Heart left ventricle (tissue), 16 donors: ENCODE results near the gene SYAP1. TPM values are rescaled to one million over a fixed set of nuclear protein-coding genes. Genes with fewer than 3 reads are reported as not detected.
"Not testable (repeated sequence)": the region's sequence is repeated elsewhere in the genome, so short reads cannot be mapped to it uniquely, and the experiment has no call there.

Experiments
- ATAC-seq, 4 donors: fragments of 200-7000 bp; cut with Tn5 transposase; one replicate each; pipeline ENCODE4 v1.9.1; 2020 to 2022; ENCODE audit warnings: moderate library complexity in 4 of 4, mild to moderate bottlenecking in 3 of 4, moderate number of reproducible peaks in 1 of 4
- DNase-seq, 5 donors: peaks; one replicate each; pipeline ENCODE4 v3.0.0-alpha.2; 2020
- H3K27ac ChIP-seq, 12 donors: fragments of 200-600 bp; sonication (generic) in 4 of 12; one replicate each; pipeline versions ENCODE4 v1.5.0 to v1.8.0; 2016 to 2022; ENCODE audit warnings: mild to moderate bottlenecking in 2 of 12
- H3K27me3 ChIP-seq, 9 donors: fragments of 200-600 bp; sonication (generic) in 2 of 9; one replicate each; pipeline versions ENCODE4 v1.5.1 to v1.8.0; 2016 to 2022; ENCODE audit warnings: mild to moderate bottlenecking in 3 of 9
- H3K36me3 ChIP-seq, 9 donors: fragments of 200-600 bp; sonication (generic) in 2 of 9; one replicate each; pipeline versions ENCODE4 v1.5.0 to v1.8.0; 2018 to 2022; ENCODE audit warnings: mild to moderate bottlenecking in 2 of 9
- H3K4me1 ChIP-seq, 12 donors: fragments of 200-600 bp; sonication (generic) in 4 of 12; one replicate each; pipeline versions ENCODE4 v1.5.0 to v1.8.0; 2016 to 2022; ENCODE audit warnings: mild to moderate bottlenecking in 3 of 12
- H3K4me3 ChIP-seq, 12 donors: fragments of 200-600 bp; sonication (generic) in 4 of 12; one replicate each; pipeline versions ENCODE4 v1.5.0 to v1.8.0; 2017 to 2022; ENCODE audit warnings: mild to moderate bottlenecking in 9 of 12, moderate library complexity in 4 of 12
- H3K9me3 ChIP-seq, 12 donors: fragments of 200-600 bp; sonication (generic) in 4 of 12; one replicate each; pipeline versions ENCODE4 v1.5.0 to v1.8.0; 2016 to 2022; ENCODE audit warnings: mild to moderate bottlenecking in 1 of 12
- POLR2A ChIP-seq, 2 donors: fragments of 450-650 bp; IDR thresholded peaks; one replicate each; pipeline ENCODE4 v1.6.1; 2017; ENCODE audit warnings: antibody characterized with exemption in 2 of 2, mild to moderate bottlenecking in 2 of 2, moderate library complexity in 2 of 2
- WGBS, 4 donors: extraction: QIAGEN DNeasy Blood & Tissue Kit in 2 of 4; methylation state at CpG; one replicate each; pipeline versions ENCODE4 v1.1.5 to v1.1.7; 2013 to 2018; 5-methylcytosine and 5-hydroxymethylcytosine counted together
- intact Hi-C, 10 donors: fragments of 100-400 bp; cut with DNase I; formaldehyde crosslinking; loops; one replicate each; pipeline versions ENCODE4 v1.11.1 to v1.14.2; 2022
- polyA plus RNA-seq, 2 donors: library from polyadenylated mRNA; stranded (reverse); fragments of 200-250 nt; gene quantifications; one replicate each; pipeline ENCODE4 v1.2.3, GENCODE V29; 2013
- total RNA-seq, 9 donors: library from RNA; depleted of rRNA in 2 of 9; stranded (reverse); fragments of >200 nt in 2 of 9; fragmentation: NEBNext Ultra II Directional in 3 of 9; extraction: Animal tissue kit (Norgen Biotek cat#: 25700) in 3 of 9; gene quantifications; one replicate each; pipeline versions ENCODE4 v1.1.0 to v1.2.4, GENCODE V29; 2016 to 2023
- TF ChIP-seq, protein P1 (sequence below), 12 donors: fragments of 200-600 bp; sonication (generic) in 4 of 12; IDR thresholded peaks; one replicate each; pipeline versions ENCODE4 v1.5.0 to v1.8.0; 2018 to 2022; ENCODE audit warnings: antibody characterized with exemption in 12 of 12, mild to moderate bottlenecking in 5 of 12
- donor health status: ischemic (EF 13 %, LVEDD 7.1; RV severe dilation, severe dysfunction).
- donor health status: healthy with polysubstance abuse.
- donor health status: DM: no; HTN: yes; CAD: no.
- donor health status: DM: no; HTN: no; CAD: no.
- donor health status: ischemic (EF 25% LVEDD 6.9; RV normal size, moderate dysfunction).
- donor health status: ischemic (EF 25% LVEDD 5.7; RV mildly dilated, moderate dysfunction).
- donor health status: healthy.
- donor health status: DM: yes; HTN: yes; CAD: no.
- donor health status: ischemic (EF 35%, LVEDD 5.7; RV mildly dilated, moderate dysfunction).
- donor health status: nonischemic (EF 11% LVEDD 7.7; RV severe dilation, severe dysfunction).
- donor health status: DM: yes; HTN: yes; CAD: no.
- donor health status: PGD.
- donor health status: ischemic (EF 29% LVEDD 5.4; RV normal size, mild dysfunction).
- donor health status: nonischemic (EF 23%, LVEDD 6.1; RV moderate dilation, normal function).

The SYAP1 gene
- total and polyA plus RNA-seq, 11 donors, result 10.1 to 23.4 (median 17.1) TPM

DNA sequence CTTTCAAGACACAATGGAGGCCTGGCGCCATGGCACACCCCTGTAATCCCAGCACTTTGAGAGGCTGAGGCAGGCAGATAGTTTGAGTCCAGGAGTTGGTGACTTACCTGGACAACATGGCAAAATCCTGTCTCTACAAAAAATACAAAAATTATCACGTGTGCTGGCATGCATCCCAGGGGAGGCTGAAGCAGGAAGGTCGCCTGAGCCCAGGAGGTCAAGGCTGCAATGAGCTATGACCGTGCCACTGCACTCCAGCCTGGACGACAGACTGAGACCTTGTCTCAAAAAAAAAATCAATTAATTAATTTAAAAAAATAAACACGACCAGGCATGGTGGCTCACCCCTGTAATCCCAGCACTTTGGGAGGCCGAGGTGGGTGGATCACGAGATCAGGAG, 4.9 kb upstream of the SYAP1 start:
- DNase-seq (no peak), ATAC-seq (no peak)
- H3K4me3 ChIP-seq, result no peak overlapping the region
- peaks cover 0 to 16% (median 0%) of the 10 kb centered on the region in 12 donors for H3K4me1 ChIP-seq
- no peak for TF ChIP-seq POLR2A (IDR thresholded peaks at IDR 0.05)
- TF ChIP-seq, protein P1, sequence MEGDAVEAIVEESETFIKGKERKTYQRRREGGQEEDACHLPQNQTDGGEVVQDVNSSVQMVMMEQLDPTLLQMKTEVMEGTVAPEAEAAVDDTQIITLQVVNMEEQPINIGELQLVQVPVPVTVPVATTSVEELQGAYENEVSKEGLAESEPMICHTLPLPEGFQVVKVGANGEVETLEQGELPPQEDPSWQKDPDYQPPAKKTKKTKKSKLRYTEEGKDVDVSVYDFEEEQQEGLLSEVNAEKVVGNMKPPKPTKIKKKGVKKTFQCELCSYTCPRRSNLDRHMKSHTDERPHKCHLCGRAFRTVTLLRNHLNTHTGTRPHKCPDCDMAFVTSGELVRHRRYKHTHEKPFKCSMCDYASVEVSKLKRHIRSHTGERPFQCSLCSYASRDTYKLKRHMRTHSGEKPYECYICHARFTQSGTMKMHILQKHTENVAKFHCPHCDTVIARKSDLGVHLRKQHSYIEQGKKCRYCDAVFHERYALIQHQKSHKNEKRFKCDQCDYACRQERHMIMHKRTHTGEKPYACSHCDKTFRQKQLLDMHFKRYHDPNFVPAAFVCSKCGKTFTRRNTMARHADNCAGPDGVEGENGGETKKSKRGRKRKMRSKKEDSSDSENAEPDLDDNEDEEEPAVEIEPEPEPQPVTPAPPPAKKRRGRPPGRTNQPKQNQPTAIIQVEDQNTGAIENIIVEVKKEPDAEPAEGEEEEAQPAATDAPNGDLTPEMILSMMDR (IDR thresholded peaks at IDR 0.05), result no peak
- peaks cover 0 to 32% (median 0%) of the 10 kb centered on the region in 9 donors for H3K27me3 ChIP-seq
- H3K9me3 ChIP-seq, result no peaks in the 10 kb centered on the region
- 81 to 92% (median 86%) methylated on average over 8 of the region's 8 CpGs for WGBS, 4 donors
- intact Hi-C loops, result no loop called here
- H3K27ac ChIP-seq, result no peak overlapping the region
- H3K36me3 ChIP-seq, result no peaks in the 10 kb centered on the region

DNA sequence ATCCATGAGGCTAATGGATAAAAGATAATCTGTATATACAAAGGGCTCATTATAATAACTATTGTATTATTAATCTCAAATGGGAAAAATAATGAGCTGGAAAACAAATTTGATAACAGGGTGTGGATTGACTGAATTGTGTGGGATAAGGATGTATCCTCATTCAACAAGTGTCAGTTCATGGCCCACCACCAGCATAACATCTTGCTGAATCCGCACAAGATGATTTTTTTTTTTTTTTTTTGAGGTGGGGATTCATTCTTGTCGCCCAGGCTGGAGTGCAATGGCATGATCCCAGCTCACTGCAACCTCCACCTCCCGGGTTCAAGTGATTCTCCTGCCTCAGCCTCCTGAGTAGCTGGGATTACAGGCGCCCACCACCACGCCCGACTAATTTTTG, 3.8 kb upstream of the SYAP1 start:
- Histone ChIP-seq H3K4me1 (peaks cover 0 to 24% (median 4%) of the 10 kb centered on the region in 12 donors), H3K27me3 (peaks cover 0 to 28% (median 0%) of the 10 kb centered on the region in 9 donors)
- ATAC-seq, H3K36me3 ChIP-seq, H3K9me3 ChIP-seq, H3K27ac ChIP-seq, DNase-seq, H3K4me3 ChIP-seq: not testable (repeated sequence)
- intact Hi-C loops, result loop anchor here in 1 of 10 donors (5.0 kb wide), 1 partner anchor 72 kb away; the partner anchor contains the start of gene TXLNG
- 81 to 95% (median 89%) methylated on average over 2 to 6 of the region's 6 CpGs for WGBS, 4 donors

- intact Hi-C loops, result loop anchor here in 1 of 10 donors (5.0 kb wide), 1 partner anchor 71 kb away; the partner anchor contains the start of gene TXLNG
- H3K9me3 ChIP-seq, DNase-seq, ATAC-seq, H3K27ac ChIP-seq, H3K4me3 ChIP-seq, H3K36me3 ChIP-seq: not testable (repeated sequence)
- Histone ChIP-seq H3K4me1 (peaks cover 0 to 28% (median 10%) of the 10 kb centered on the region in 12 donors), H3K27me3 (peaks cover 0 to 23% (median 0%) of the 10 kb centered on the region in 9 donors)
- WGBS, 4 donors, result 77 to 87% (median 86%) methylated on average over 6 of the region's 6 CpGs
Measured at GRCh38 chrX:16716451-16716850, 3.0 kb upstream of the SYAP1 start.

DNA sequence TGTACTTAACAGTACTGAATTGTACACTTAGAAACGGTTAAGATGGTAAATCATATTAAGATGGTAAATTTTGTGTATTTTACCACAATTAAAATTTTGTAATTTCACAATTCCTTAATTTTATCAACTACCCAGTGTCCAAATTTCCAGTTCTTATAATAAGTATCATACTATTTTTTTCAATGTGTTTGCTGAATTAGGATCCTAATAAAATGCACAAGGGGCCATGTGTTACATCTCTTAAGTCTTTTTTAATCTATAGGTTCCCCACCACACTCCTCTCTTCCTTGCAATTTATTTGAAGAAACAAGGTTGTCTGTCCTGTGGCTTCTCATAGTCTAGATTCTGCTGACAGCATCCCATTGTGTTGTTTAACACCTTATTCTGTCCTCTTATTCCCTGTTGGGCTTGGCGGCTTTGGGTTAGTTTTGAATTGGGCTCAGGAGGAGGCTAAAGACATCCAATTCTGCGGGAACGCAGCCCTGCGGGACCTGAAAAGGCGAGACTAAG, 533 bp upstream of the SYAP1 start:
- ATAC-seq, result no peak
- Histone ChIP-seq H3K4me1 (peaks cover 0 to 28% (median 9%) of the 10 kb centered on the region in 12 donors), H3K27ac (peak overlapping the region; percentile 83 to 97 (median 94)), H3K4me3 (peak overlapping the region; percentile 57 to 94 (median 78)), H3K36me3 (no peaks in the 10 kb centered on the region), H3K9me3 (no peaks in the 10 kb centered on the region), H3K27me3 (peaks cover 0 to 10% (median 0%) of the 10 kb centered on the region in 9 donors)
- no peak for TF ChIP-seq POLR2A (IDR thresholded peaks at IDR 0.05)
- TF ChIP-seq, protein P1 (IDR thresholded peaks at IDR 0.05), result no peak
- no peak for DNase-seq
- intact Hi-C loops, result loop anchor here in 2 of 10 donors (2.0 to 5.0 kb wide), 3 partner anchors 68 to 152 kb away; partner anchors contain the start of genes TXLNG (in 2 of the 2) and RBBP7 (in 1 of the 2)
- WGBS, 4 donors, result 12 to 17% (median 16%) methylated on average over 6 of the region's 6 CpGs

- TF ChIP-seq, protein P1 (IDR thresholded peaks at IDR 0.05), result no peak
- TF ChIP-seq POLR2A (IDR thresholded peaks at IDR 0.05), result no peak
- Histone ChIP-seq H3K4me1 (peaks cover 0 to 33% (median 9%) of the 10 kb centered on the region in 12 donors), H3K4me3 (no peak overlapping the region), H3K36me3 (no peaks in the 10 kb centered on the region), H3K27ac (no peak overlapping the region), H3K27me3 (no peaks in the 10 kb centered on the region), H3K9me3 (no peaks in the 10 kb centered on the region)
- no peak for ATAC-seq
- DNase-seq, result no peak
- intact Hi-C loops, result loop anchor here in 1 of 10 donors (10.0 kb wide), 1 partner anchor 62 kb away; the partner anchor contains the start of gene TXLNG
- WGBS, 4 donors, result 83 to 88% (median 87%) methylated on average over 4 of the region's 4 CpGs
Measured at GRCh38 chrX:16722481-16722880, 3.1 kb downstream of the SYAP1 start.
